OCI-LY7 (cell line): ENCODE data around the gene ENOSF1. TPM values are rescaled to one million over a fixed set of nuclear protein-coding genes. Genes with fewer than 3 reads are reported as not detected.

ENCODE experiments used
- BruUV-seq: library from RNA; stranded (reverse); fragments of 400-500 nt; replicated peaks from 2 replicates; lab custom pipeline; 2021; lab: Mats Ljungman, UMichigan
- CTCF ChIA-PET: fragments of 300-600 bp; sonication (Branson Sonifier 250); formaldehyde crosslinking; loops from one replicate; lab custom pipeline; 2022; ENCODE audit warnings: antibody characterized with exemption; ENCODE audit not compliant: unreplicated experiment; lab: Charles Lee
- POLR2A ChIA-PET: fragments of 300-600 bp; sonication (Branson Sonifier 250); formaldehyde crosslinking; loops from one replicate; lab custom pipeline; 2022; ENCODE audit warnings: antibody characterized with exemption; lab: Charles Lee
- DNase-seq: peaks from one replicate; pipeline ENCODE4 v3.0.0-alpha.2; 2015; ENCODE audit warnings: low spot score
- H2AFZ ChIP-seq: fragments of 200-600 bp; sonication (generic), shearing (Covaris generic); 2 replicates; pipeline ENCODE4 v1.6.1; 2014; ENCODE audit warnings: mild to moderate bottlenecking, antibody characterized with exemption, low read length, moderate library complexity
- H3K27ac ChIP-seq: fragments of 200-600 bp; sonication (generic); 2 replicates; pipeline ENCODE4 v1.5.1; 2014; ENCODE audit warnings: mixed run types, low read depth, mild to moderate bottlenecking, moderate library complexity, low read length, inconsistent platforms; ENCODE audit not compliant: poor library complexity, severe bottlenecking
- H3K36me3 ChIP-seq: fragments of 200-600 bp; sonication (generic); 2 replicates; pipeline ENCODE4 v1.6.1; 2014; ENCODE audit warnings: mild to moderate bottlenecking, antibody characterized with exemption, low read length, moderate library complexity, mixed read lengths; ENCODE audit not compliant: insufficient read depth
- H3K4me1 ChIP-seq: fragments of 200-600 bp; sonication (generic); 2 replicates; pipeline ENCODE4 v1.5.1; 2014; ENCODE audit warnings: mild to moderate bottlenecking, low read length; ENCODE audit not compliant: insufficient read depth, poor library complexity, severe bottlenecking
- H3K4me2 ChIP-seq: fragments of 200-600 bp; sonication (generic); 2 replicates; pipeline ENCODE4 v1.6.1; 2014; ENCODE audit warnings: mild to moderate bottlenecking, low read length
- H3K4me3 ChIP-seq: fragments of 200-600 bp; sonication (generic); 2 replicates; pipeline ENCODE4 v1.5.1; 2014; ENCODE audit warnings: mild to moderate bottlenecking, low read depth, low read length; ENCODE audit not compliant: poor library complexity, severe bottlenecking
- H3K79me2 ChIP-seq: fragments of 200-600 bp; sonication (generic); 2 replicates; pipeline ENCODE4 v1.6.1; 2016; ENCODE audit warnings: low read depth, mild to moderate bottlenecking, low read length, moderate library complexity, mixed read lengths; ENCODE audit not compliant: insufficient read depth
- H3K9me2 ChIP-seq: fragments of 200-600 bp; sonication (generic); 2 replicates; pipeline ENCODE4 v1.6.1; 2016; ENCODE audit warnings: mild to moderate bottlenecking, low read length, mixed read lengths; ENCODE audit not compliant: insufficient read depth
- H3K9me3 ChIP-seq: fragments of 200-600 bp; sonication (generic); 2 replicates; pipeline ENCODE4 v1.6.1; 2014; ENCODE audit warnings: mild to moderate bottlenecking, mixed run types, low read length, mixed read lengths
- H4K20me1 ChIP-seq: fragments of 200-600 bp; sonication (generic); 2 replicates; pipeline ENCODE4 v1.6.1; 2014; ENCODE audit warnings: mild to moderate bottlenecking, antibody characterized with exemption, low read length, moderate library complexity, mixed read lengths; ENCODE audit not compliant: insufficient read depth
- CTCF ChIP-seq: fragments of 200-600 bp; sonication (generic); conservative IDR thresholded peaks from 2 replicates; pipeline ENCODE4 v1.5.1; 2014; ENCODE audit warnings: mild to moderate bottlenecking, antibody characterized with exemption, low read length, moderate library complexity, mixed read lengths
- EZH2phosphoT487 ChIP-seq: fragments of 200-600 bp; sonication (generic); IDR thresholded peaks from 2 replicates; pipeline ENCODE4 v1.6.1; 2018; ENCODE audit warnings: low read depth, borderline replicate concordance, mild to moderate bottlenecking, mixed run types, antibody characterized with exemption, low read length, moderate library complexity, mixed read lengths
- intact Hi-C: fragments of 100-400 bp; cut with micrococcal nuclease; formaldehyde crosslinking; loops from one replicate; pipeline ENCODE4 v1.10.0; 2022; ENCODE audit not compliant: unreplicated experiment
- total RNA-seq, 2 experiments: library from RNA; depleted of rRNA in 1 of 2; stranded (reverse); fragments of >200 nt in 1 of 2; shearing (Covaris generic) in 1 of 2; gene quantifications; 2 replicates each; pipeline ENCODE4 v1.2.3, GENCODE V29; 2014 to 2022

The ENOSF1 gene
- total RNA-seq, 2 experiments from 2014 or later: 40.1 to 44.0 TPM

- no peaks in the 10 kb centered on the region for H3K4me1 ChIP-seq
- no peaks in the 10 kb centered on the region for H3K79me2 ChIP-seq
- intact Hi-C loops: no loop called here
- H3K9me3 ChIP-seq: no peaks in the 10 kb centered on the region
- TF ChIP-seq EZH2phosphoT487 (no peak), CTCF (no peak)
- H3K4me2 ChIP-seq: no peak overlapping the region
- H4K20me1 ChIP-seq: no peaks in the 10 kb centered on the region
- H2AFZ ChIP-seq: no peak overlapping the region
- no peak for DNase-seq
- no peaks in the 10 kb centered on the region for H3K36me3 ChIP-seq
- H3K27ac ChIP-seq: no peak overlapping the region
- H3K9me2 ChIP-seq: no peaks in the 10 kb centered on the region
- ChIA-PET CTCF (no interaction called here), POLR2A (interaction anchor here (0.7 to 1.4 kb wide), 2 partner anchors 9 to 14 kb away, joined by 3 to 7 read pairs; no protein-coding TSS in a partner anchor)
- no peak overlapping the region for H3K4me3 ChIP-seq
- BruUV-seq: no TSS peak
Observed at GRCh38 chr18:754656-755055, 42.2 kb upstream of the ENOSF1 start.

- no peaks in the 10 kb centered on the region for H4K20me1 ChIP-seq
- no peak for DNase-seq
- no peaks in the 10 kb centered on the region for H3K9me2 ChIP-seq
- intact Hi-C loops: no loop called here
- no peaks in the 10 kb centered on the region for H3K4me1 ChIP-seq
- no peak overlapping the region for H3K4me2 ChIP-seq
- no peaks in the 10 kb centered on the region for H3K9me3 ChIP-seq
- CTCF ChIA-PET: no interaction called here
- H3K79me2 ChIP-seq: no peaks in the 10 kb centered on the region
- H3K4me3 ChIP-seq: no peak overlapping the region
- no peak overlapping the region for H2AFZ ChIP-seq
- TF ChIP-seq EZH2phosphoT487 (no peak), CTCF (no peak)
- no peaks in the 10 kb centered on the region for H3K36me3 ChIP-seq
- POLR2A ChIA-PET: interaction anchor here (0.7 kb wide), 1 partner anchor 54 kb away, joined by 3 read pairs; no protein-coding TSS in a partner anchor
- BruUV-seq: no TSS peak
- no peak overlapping the region for H3K27ac ChIP-seq
Observed at GRCh38 chr18:750456-750855, 38.0 kb upstream of the ENOSF1 start.

GRCh38 chr18:744832-745597, 32.6 kb upstream of the ENOSF1 start:
- DNase-seq: no peak

More at GRCh38 chr18:744832-745597, 32.6 kb upstream of the ENOSF1 start:
- H3K4me1 ChIP-seq: no peaks in the 10 kb centered on the region
- H3K4me3 ChIP-seq: no peak overlapping the region
- no peak overlapping the region for H3K27ac ChIP-seq
- no peaks in the 10 kb centered on the region for H3K79me2 ChIP-seq
- H4K20me1 ChIP-seq: no peaks in the 10 kb centered on the region
- intact Hi-C loops: no loop called here
- ChIA-PET POLR2A (interaction anchor here (0.9 kb wide), 1 partner anchor 30 kb away, joined by 3 read pairs; no protein-coding TSS in a partner anchor), CTCF (no interaction called here)
- H3K4me2 ChIP-seq: no peak overlapping the region
- H3K9me2 ChIP-seq: no peaks in the 10 kb centered on the region
- TF ChIP-seq EZH2phosphoT487 (no peak), CTCF (no peak)
- no peak overlapping the region for H2AFZ ChIP-seq
- no TSS peak for BruUV-seq
- H3K36me3 ChIP-seq: no peaks in the 10 kb centered on the region
- no peaks in the 10 kb centered on the region for H3K9me3 ChIP-seq
